ENCODE data around the gene ZNF480. TPM values are rescaled to one million over a fixed set of nuclear protein-coding genes. Genes with fewer than 3 reads are reported as not detected.

ZNF480 gene
- total RNA-seq, 1 experiment from 2014 or later = 9.6 TPM

- ATAC-seq (no peak), DNase-seq (no peak)
- Histone ChIP-seq H3K4me2 (ENCODE audit: low read length) (no peak overlapping the region), H3F3A (ENCODE audit: low read length, unreplicated experiment) (no peaks in the 10 kb centered on the region), H2AFZ (ENCODE audit: low read length) (no peak overlapping the region), H3K79me2 (ENCODE audit: low read length) (no peaks in the 10 kb centered on the region), H3K27ac (ENCODE audit: low read length) (no peak overlapping the region), H3K9ac (ENCODE audit: low read length) (no peak overlapping the region), H3K36me3 (ENCODE audit: low read depth, low read length) (peaks cover 10% of the 10 kb centered on the region; the same call in 1 of the 2 replicates), H3K4me3 (ENCODE audit: low read length) (no peak overlapping the region), H3K4me1 (ENCODE audit: insufficient read depth, low read length) (no peaks in the 10 kb centered on the region), H3K9me3 (ENCODE audit: low read length) (peaks cover 40% of the 10 kb centered on the region), H4K20me1 (ENCODE audit: low read length) (no peaks in the 10 kb centered on the region), H3K27me3 (ENCODE audit: low read length) (no peaks in the 10 kb centered on the region), H3K9me2 (replicated peaks; ENCODE audit: low read length) (no peaks in the 10 kb centered on the region)
- CTCF ChIA-PET = no interaction called here
- intact Hi-C loops (cut with micrococcal nuclease) = no loop called here
- TF ChIP-seq EZH2 (IDR thresholded peaks at IDR 0.05; ENCODE audit: low read length, unreplicated experiment) (no peak), EZH2phosphoT487 (IDR thresholded peaks at IDR 0.05; ENCODE audit: borderline replicate concordance, low read length) (no peak)
- TF ChIP-seq, protein P1, sequence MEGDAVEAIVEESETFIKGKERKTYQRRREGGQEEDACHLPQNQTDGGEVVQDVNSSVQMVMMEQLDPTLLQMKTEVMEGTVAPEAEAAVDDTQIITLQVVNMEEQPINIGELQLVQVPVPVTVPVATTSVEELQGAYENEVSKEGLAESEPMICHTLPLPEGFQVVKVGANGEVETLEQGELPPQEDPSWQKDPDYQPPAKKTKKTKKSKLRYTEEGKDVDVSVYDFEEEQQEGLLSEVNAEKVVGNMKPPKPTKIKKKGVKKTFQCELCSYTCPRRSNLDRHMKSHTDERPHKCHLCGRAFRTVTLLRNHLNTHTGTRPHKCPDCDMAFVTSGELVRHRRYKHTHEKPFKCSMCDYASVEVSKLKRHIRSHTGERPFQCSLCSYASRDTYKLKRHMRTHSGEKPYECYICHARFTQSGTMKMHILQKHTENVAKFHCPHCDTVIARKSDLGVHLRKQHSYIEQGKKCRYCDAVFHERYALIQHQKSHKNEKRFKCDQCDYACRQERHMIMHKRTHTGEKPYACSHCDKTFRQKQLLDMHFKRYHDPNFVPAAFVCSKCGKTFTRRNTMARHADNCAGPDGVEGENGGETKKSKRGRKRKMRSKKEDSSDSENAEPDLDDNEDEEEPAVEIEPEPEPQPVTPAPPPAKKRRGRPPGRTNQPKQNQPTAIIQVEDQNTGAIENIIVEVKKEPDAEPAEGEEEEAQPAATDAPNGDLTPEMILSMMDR (conservative IDR thresholded peaks at IDR 0.05; ENCODE audit: low read depth, low read length) = no peak
- BruUV-seq (replicated peaks) = no TSS peak
- POLR2A ChIA-PET (ENCODE audit: unreplicated experiment) = no interaction called here
Measured at GRCh38 chr19:52345162-52345561, 48.2 kb downstream of the ZNF480 start.

DNA sequence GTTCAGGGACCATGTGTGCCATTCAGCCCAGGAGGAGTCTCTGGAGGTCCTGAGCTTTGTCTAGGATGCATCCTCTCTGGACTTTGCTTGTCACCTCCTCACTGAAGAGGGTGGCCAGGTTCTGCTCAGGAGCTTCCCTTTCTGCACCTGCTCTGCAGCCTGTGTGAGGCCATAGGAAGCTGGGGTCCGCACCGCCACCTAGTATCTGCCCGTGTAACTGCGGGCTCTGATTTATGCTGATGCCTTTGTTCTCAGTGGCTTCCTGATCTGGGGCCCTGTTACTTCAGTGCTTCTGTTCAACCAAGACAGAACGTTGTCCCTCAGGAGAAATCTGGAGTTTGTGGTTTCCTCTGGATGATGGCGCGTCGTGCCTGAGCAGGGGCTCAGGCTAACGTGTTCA is 54.5 kb downstream of the ZNF480 start:
- Histone ChIP-seq H3K27me3 (ENCODE audit: low read length) (no peaks in the 10 kb centered on the region), H3K4me2 (ENCODE audit: low read length) (no peak overlapping the region), H3K9me3 (ENCODE audit: low read length) (peaks cover 54% of the 10 kb centered on the region), H2AFZ (ENCODE audit: low read length) (no peak overlapping the region), H3K36me3 (ENCODE audit: low read depth, low read length) (0 out of 2 replicates have a peak, but pooled peaks cover 9% of the 10 kb centered on the region), H4K20me1 (ENCODE audit: low read length) (no peaks in the 10 kb centered on the region), H3K4me1 (ENCODE audit: insufficient read depth, low read length) (no peaks in the 10 kb centered on the region), H3K9me2 (replicated peaks; ENCODE audit: low read length) (no peaks in the 10 kb centered on the region), H3K79me2 (ENCODE audit: low read length) (no peaks in the 10 kb centered on the region), H3K27ac (ENCODE audit: low read length) (no peak overlapping the region), H3F3A (ENCODE audit: low read length, unreplicated experiment) (no peaks in the 10 kb centered on the region), H3K4me3 (ENCODE audit: low read length) (no peak overlapping the region), H3K9ac (ENCODE audit: low read length) (no peak overlapping the region)
- no peak for ATAC-seq
- intact Hi-C loops (cut with micrococcal nuclease) = no loop called here
- no TSS peak for BruUV-seq (replicated peaks)
- ChIA-PET POLR2A (ENCODE audit: unreplicated experiment) (no interaction called here), CTCF (no interaction called here)
- no peak for TF ChIP-seq EZH2phosphoT487 (IDR thresholded peaks at IDR 0.05; ENCODE audit: borderline replicate concordance, low read length)
- TF ChIP-seq, protein P1 (conservative IDR thresholded peaks at IDR 0.05; ENCODE audit: low read depth, low read length) = 0 out of 2 replicates have a peak, but pooled peaks have one; percentile 14
- DNase-seq = no peak

GRCh38 chr19:52366414-52366824 is 69.5 kb downstream of the ZNF480 start:
- H3K9me3 ChIP-seq (ENCODE audit: low read length) = peaks cover 69% of the 10 kb centered on the region
- H3F3A ChIP-seq (ENCODE audit: low read length, unreplicated experiment) = no peaks in the 10 kb centered on the region
- no peak for ATAC-seq
- intact Hi-C loops (cut with micrococcal nuclease) = no loop called here
- H3K9me2 ChIP-seq (replicated peaks; ENCODE audit: low read length) = no peaks in the 10 kb centered on the region
- CTCF ChIA-PET = no interaction called here
- POLR2A ChIA-PET (ENCODE audit: unreplicated experiment) = no interaction called here
- no peak for DNase-seq
- H3K36me3 ChIP-seq (ENCODE audit: low read depth, low read length) = peaks cover 32% of the 10 kb centered on the region; the same call in 1 of the 2 replicates
- H3K79me2 ChIP-seq (ENCODE audit: low read length) = no peaks in the 10 kb centered on the region
- no peak overlapping the region for H2AFZ ChIP-seq (ENCODE audit: low read length)
- TF ChIP-seq, protein P1 (conservative IDR thresholded peaks at IDR 0.05; ENCODE audit: low read depth, low read length) = no peak
- BruUV-seq (replicated peaks) = no TSS peak
- no peak overlapping the region for H3K4me3 ChIP-seq (ENCODE audit: low read length)
- H3K4me1 ChIP-seq (ENCODE audit: insufficient read depth, low read length) = no peaks in the 10 kb centered on the region
- H3K9ac ChIP-seq (ENCODE audit: low read length) = no peak overlapping the region
- H4K20me1 ChIP-seq (ENCODE audit: low read length) = no peaks in the 10 kb centered on the region
- no peak overlapping the region for H3K27ac ChIP-seq (ENCODE audit: low read length)
- H3K27me3 ChIP-seq (ENCODE audit: low read length) = no peaks in the 10 kb centered on the region
- H3K4me2 ChIP-seq (ENCODE audit: low read length) = no peak overlapping the region

Measured in PC-3 (cell line).